ENCODE measurements around the gene ZNF629.

DNA sequence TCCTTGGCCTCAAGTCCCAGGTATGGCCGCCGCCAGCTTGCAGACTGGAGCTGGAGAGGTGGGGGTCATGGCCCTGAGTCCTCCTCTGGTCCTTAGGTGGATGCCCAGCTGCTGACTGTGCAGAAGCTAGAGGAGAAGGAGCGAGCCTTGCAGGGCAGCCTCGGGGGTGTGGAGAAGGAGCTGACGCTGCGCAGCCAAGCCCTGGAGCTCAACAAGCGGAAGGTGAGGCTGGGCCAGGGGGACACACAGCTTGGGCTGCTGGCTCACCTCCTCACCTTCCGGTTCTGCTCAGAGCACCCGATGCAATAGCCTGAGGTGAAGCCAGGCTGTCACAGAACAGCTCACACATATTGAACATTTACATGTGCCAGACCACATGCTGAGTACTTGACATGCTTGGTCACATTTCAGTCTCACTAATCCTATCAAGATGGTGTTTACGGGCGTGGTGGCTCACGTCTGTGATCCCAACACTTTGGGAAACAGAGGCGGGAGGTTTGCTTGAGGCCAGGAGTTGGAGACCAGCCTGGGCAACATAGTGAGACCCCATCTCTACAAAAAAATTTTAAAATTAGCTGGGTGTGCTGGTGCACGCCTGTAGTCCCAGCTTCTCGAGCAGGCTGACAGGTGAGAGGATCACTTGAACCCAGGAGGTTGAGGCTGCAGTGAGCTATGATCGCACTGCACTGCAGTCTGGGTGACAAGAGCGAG lies 17.5 kb downstream of the ZNF629 start:
- no peak for TF ChIP-seq POLR2A (IDR thresholded peaks at IDR 0.05)
- TF ChIP-seq, protein P1, sequence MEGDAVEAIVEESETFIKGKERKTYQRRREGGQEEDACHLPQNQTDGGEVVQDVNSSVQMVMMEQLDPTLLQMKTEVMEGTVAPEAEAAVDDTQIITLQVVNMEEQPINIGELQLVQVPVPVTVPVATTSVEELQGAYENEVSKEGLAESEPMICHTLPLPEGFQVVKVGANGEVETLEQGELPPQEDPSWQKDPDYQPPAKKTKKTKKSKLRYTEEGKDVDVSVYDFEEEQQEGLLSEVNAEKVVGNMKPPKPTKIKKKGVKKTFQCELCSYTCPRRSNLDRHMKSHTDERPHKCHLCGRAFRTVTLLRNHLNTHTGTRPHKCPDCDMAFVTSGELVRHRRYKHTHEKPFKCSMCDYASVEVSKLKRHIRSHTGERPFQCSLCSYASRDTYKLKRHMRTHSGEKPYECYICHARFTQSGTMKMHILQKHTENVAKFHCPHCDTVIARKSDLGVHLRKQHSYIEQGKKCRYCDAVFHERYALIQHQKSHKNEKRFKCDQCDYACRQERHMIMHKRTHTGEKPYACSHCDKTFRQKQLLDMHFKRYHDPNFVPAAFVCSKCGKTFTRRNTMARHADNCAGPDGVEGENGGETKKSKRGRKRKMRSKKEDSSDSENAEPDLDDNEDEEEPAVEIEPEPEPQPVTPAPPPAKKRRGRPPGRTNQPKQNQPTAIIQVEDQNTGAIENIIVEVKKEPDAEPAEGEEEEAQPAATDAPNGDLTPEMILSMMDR (IDR thresholded peaks at IDR 0.05 in 4 of 5, conservative IDR thresholded peaks at IDR 0.05 in 1 of 5) = no peak

Data from gastrocnemius medialis (tissue), 4 donors.